H9 (cell line): Measurements from ENCODE around the gene ACTR2. TPM values are rescaled to one million over a fixed set of nuclear protein-coding genes. Genes with fewer than 3 reads are reported as not detected.

Source experiments
- DNase-seq: peaks from one replicate; pipeline ENCODE4 v3.0.0-alpha.2; 2017
- H2AFZ ChIP-seq: one replicate; pipeline ENCODE4 v1.6.1; 2013; ENCODE audit warnings: mild to moderate bottlenecking, low read length, control low read depth, moderate library complexity
- H2AK5ac ChIP-seq: 2 replicates; pipeline ENCODE4 v1.6.1; 2013; ENCODE audit warnings: low read length, control low read depth, mixed read lengths; ENCODE audit not compliant: insufficient read length
- H2BK120ac ChIP-seq: one replicate; pipeline ENCODE4 v1.6.1; 2013; ENCODE audit warnings: low read depth, mild to moderate bottlenecking, low read length, control low read depth, inconsistent platforms; ENCODE audit not compliant: poor library complexity, severe bottlenecking
- H2BK12ac ChIP-seq: 2 replicates; pipeline ENCODE4 v1.6.1; 2013; ENCODE audit warnings: low read length, control low read depth, mixed read lengths, low read depth; ENCODE audit not compliant: insufficient read length
- H2BK15ac ChIP-seq: 2 replicates; pipeline ENCODE4 v1.6.1; 2013; ENCODE audit warnings: low read depth, low read length, control low read depth
- H2BK20ac ChIP-seq: one replicate; pipeline ENCODE4 v1.6.1; 2013; ENCODE audit warnings: low read depth, mild to moderate bottlenecking, low read length, control low read depth, inconsistent platforms; ENCODE audit not compliant: poor library complexity, severe bottlenecking
- H2BK5ac ChIP-seq: 2 replicates; pipeline ENCODE4 v1.6.1; 2013; ENCODE audit warnings: low read length, control low read depth, mixed read lengths; ENCODE audit not compliant: insufficient read length
- H3K14ac ChIP-seq: 2 replicates; pipeline ENCODE4 v1.6.1; 2013; ENCODE audit warnings: low read length, control low read depth; ENCODE audit not compliant: insufficient read depth
- H3K18ac ChIP-seq: 2 replicates; pipeline ENCODE4 v1.6.1; 2013; ENCODE audit warnings: low read depth, mild to moderate bottlenecking, mixed read lengths, low read length, control low read depth; ENCODE audit not compliant: insufficient read length
- H3K23ac ChIP-seq: 2 replicates; pipeline ENCODE4 v1.6.1; 2013; ENCODE audit warnings: low read length, control low read depth, mixed read lengths, low read depth; ENCODE audit not compliant: insufficient read length
- H3K23me2 ChIP-seq: 2 replicates; pipeline ENCODE4 v1.6.1; 2013; ENCODE audit warnings: low read depth, mild to moderate bottlenecking, mixed read lengths, low read length, control low read depth; ENCODE audit not compliant: insufficient read length, poor library complexity, severe bottlenecking
- H3K27ac ChIP-seq: 2 replicates; pipeline ENCODE4 v1.5.1; 2013; ENCODE audit warnings: low read length, control low read depth, mixed read lengths, low read depth; ENCODE audit not compliant: insufficient read length
- H3K27me3 ChIP-seq: 2 replicates; pipeline ENCODE4 v1.6.1; 2013; ENCODE audit warnings: low read length, control low read depth, inconsistent platforms; ENCODE audit not compliant: insufficient read depth
- H3K4ac ChIP-seq: 2 replicates; pipeline ENCODE4 v1.6.1; 2013; ENCODE audit warnings: low read depth, mild to moderate bottlenecking, control low read depth, inconsistent platforms, low read length, moderate library complexity
- H3K4me1 ChIP-seq: 2 replicates; pipeline ENCODE4 v1.6.1; 2013; ENCODE audit warnings: low read length, control low read depth, inconsistent platforms; ENCODE audit not compliant: insufficient read depth
- H3K4me2 ChIP-seq: 2 replicates; pipeline ENCODE4 v1.6.1; 2013; ENCODE audit warnings: low read length, control low read depth, mixed read lengths; ENCODE audit not compliant: insufficient read length, insufficient read depth
- H3K56ac ChIP-seq: 2 replicates; pipeline ENCODE4 v1.6.1; 2013; ENCODE audit warnings: low read depth, mild to moderate bottlenecking, mixed read lengths, low read length, control low read depth; ENCODE audit not compliant: insufficient read length
- H3K79me1 ChIP-seq: 2 replicates; pipeline ENCODE4 v1.6.1; 2013; ENCODE audit warnings: low read depth, mild to moderate bottlenecking, moderate library complexity, low read length, control low read depth, inconsistent platforms; ENCODE audit not compliant: insufficient read depth, poor library complexity, severe bottlenecking
- H3K79me2 ChIP-seq: 2 replicates; pipeline ENCODE4 v1.6.1; 2013; ENCODE audit warnings: low read length, control low read depth, inconsistent platforms; ENCODE audit not compliant: insufficient read depth
- H3K9ac ChIP-seq: 2 replicates; pipeline ENCODE4 v1.6.1; 2013; ENCODE audit warnings: low read length, control low read depth, mixed read lengths; ENCODE audit not compliant: insufficient read length; ENCODE audit errors: extremely low read depth
- H3K9me3 ChIP-seq: one replicate; pipeline ENCODE4 v1.6.1; 2013; ENCODE audit warnings: low read depth, low read length, inconsistent platforms; ENCODE audit not compliant: control insufficient read depth
- H3T11ph ChIP-seq: one replicate; pipeline ENCODE4 v1.6.1; 2013; ENCODE audit warnings: mild to moderate bottlenecking, low read length, control low read depth, inconsistent platforms
- H4K20me1 ChIP-seq: one replicate; pipeline ENCODE4 v1.6.1; 2013; ENCODE audit not compliant: control insufficient read depth, insufficient read length, insufficient read depth
- H4K5ac ChIP-seq: 2 replicates; pipeline ENCODE4 v1.6.1; 2013; ENCODE audit warnings: low read depth, mild to moderate bottlenecking, mixed read lengths, low read length, control low read depth; ENCODE audit not compliant: insufficient read length
- H4K8ac ChIP-seq: replicated peaks from 2 replicates; pipeline ENCODE4 v1.6.1; 2013; ENCODE audit warnings: low read length, control low read depth, mixed read lengths, low read depth; ENCODE audit not compliant: insufficient read length
- H4K91ac ChIP-seq: 2 replicates; pipeline ENCODE4 v1.6.1; 2013; ENCODE audit warnings: low read depth, mild to moderate bottlenecking, moderate library complexity, mixed read lengths, low read length, control low read depth; ENCODE audit not compliant: insufficient read length
- H3K27ac Mint-ChIP-seq, 3 experiments: 2 replicates in 2 of 3; 3 replicates in 1 of 3; pipeline ENCODE4 v1.8.0; 2020 to 2021; ENCODE audit warnings: mixed read lengths in 3 of 3, mild to moderate bottlenecking in 1 of 3, moderate library complexity in 1 of 3
- H3K27me3 Mint-ChIP-seq: 2 replicates; pipeline ENCODE4 v1.8.0; 2021; ENCODE audit warnings: low read depth, mild to moderate bottlenecking, moderate library complexity, mixed read lengths
- H3K36me3 Mint-ChIP-seq, 3 experiments: 2 replicates in 2 of 3; 3 replicates in 1 of 3; pipeline ENCODE4 v1.8.0; 2020 to 2021; ENCODE audit warnings: low read depth in 3 of 3, mixed read lengths in 3 of 3; ENCODE audit not compliant: insufficient read depth in 1 of 3
- H3K4me1 Mint-ChIP-seq, 2 experiments: 2 replicates each; pipeline ENCODE4 v1.8.0; 2020; ENCODE audit warnings: mixed read lengths in 2 of 2
- H3K4me3 Mint-ChIP-seq, 2 experiments: 2 replicates in 1 of 2; 3 replicates in 1 of 2; pipeline ENCODE4 v1.8.0; 2020 to 2021; ENCODE audit warnings: mild to moderate bottlenecking in 2 of 2, mixed read lengths in 2 of 2, moderate library complexity in 1 of 2
- H3K9me3 Mint-ChIP-seq, 2 experiments: 2 replicates in 1 of 2; 3 replicates in 1 of 2; pipeline ENCODE4 v1.8.0; 2020; ENCODE audit warnings: mild to moderate bottlenecking in 2 of 2, mixed read lengths in 2 of 2, moderate library complexity in 1 of 2
- WGBS: extraction: QIAGEN DNeasy Blood & Tissue Kit; methylation state at CpG from one replicate; pipeline ENCODE4 v1.1.7; 2013; ENCODE audit warnings: missing lambda C conversion rate, low lambda C conversion rate, mixed read lengths; ENCODE audit not compliant: insufficient read length; ENCODE audit errors: extremely low coverage; 5-methylcytosine and 5-hydroxymethylcytosine counted together
- total RNA-seq: library from RNA; stranded (reverse); gene quantifications from 2 replicates; pipeline ENCODE4 v1.2.1, GENCODE V29; 2021
- TF ChIP-seq, protein P1 (sequence below): fragments of 200-600 bp; sonication (generic); conservative IDR thresholded peaks from 3 replicates; pipeline ENCODE4 v1.8.0; 2021; ENCODE audit warnings: antibody characterized with exemption, mild to moderate bottlenecking

The ACTR2 gene
- total RNA-seq, 1 experiment from 2014 or later, result 176 TPM

DNA sequence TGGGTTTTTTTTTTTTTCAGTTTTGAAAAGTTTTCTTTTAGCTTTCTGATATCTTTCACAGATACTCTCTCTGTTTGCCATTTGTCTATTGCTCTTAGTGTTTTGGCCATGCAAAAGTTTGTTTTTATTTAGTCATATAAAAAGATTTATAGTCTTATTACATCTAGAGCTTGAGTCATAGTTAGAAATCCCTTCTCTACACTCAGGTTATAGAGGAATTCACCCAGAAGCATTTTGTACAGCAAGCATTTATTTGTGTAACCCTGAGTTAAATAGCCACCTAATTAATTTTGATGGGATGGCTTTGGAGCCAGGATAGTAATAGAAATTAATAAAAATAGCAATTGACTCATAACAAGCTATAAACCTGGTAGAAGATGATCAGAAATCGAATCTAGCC is 35.6 kb downstream of the ACTR2 start:
- H3K4me1 Mint-ChIP-seq, result peaks cover 3% of the 10 kb centered on the region in 2 experiments
- Histone ChIP-seq H3K14ac (no peak overlapping the region), H2AK5ac (no peak overlapping the region), H3K23ac (no peak overlapping the region), H2BK120ac (no peak overlapping the region), H3K56ac (no peak overlapping the region), H3K23me2 (no peaks in the 10 kb centered on the region), H2BK15ac (no peak overlapping the region), H3K79me2 (no peaks in the 10 kb centered on the region), H2BK5ac (no peak overlapping the region), H4K8ac (no peak overlapping the region), H4K20me1 (no peaks in the 10 kb centered on the region), H4K91ac (no peak overlapping the region), H3K18ac (no peak overlapping the region), H3K4me2 (no peak overlapping the region), H2BK12ac (no peak overlapping the region), H3K27ac (no peak overlapping the region), H2AFZ (no peak overlapping the region), H3T11ph (no peak overlapping the region), H3K4me1 (no peaks in the 10 kb centered on the region), H3K9ac (no peak overlapping the region), H3K79me1 (no peaks in the 10 kb centered on the region), H4K5ac (no peak overlapping the region), H3K9me3 (no peaks in the 10 kb centered on the region), H3K4ac (no peak overlapping the region), H2BK20ac (no peak overlapping the region), H3K27me3 (no peaks in the 10 kb centered on the region)
- no CpG with 5 or more reads among the region's 1 CpG for WGBS
- DNase-seq, result no peak
- no peak overlapping the region for H3K27ac Mint-ChIP-seq
- H3K36me3 Mint-ChIP-seq, result peaks cover 8 to 52% (median 28%) of the 10 kb centered on the region in 3 experiments; a peak in 6 of 7 replicates
- H3K9me3 Mint-ChIP-seq, result no peaks in the 10 kb centered on the region
- peaks cover under 1% of the 10 kb centered on the region; the same call in 1 of the 2 replicates for H3K27me3 Mint-ChIP-seq
- TF ChIP-seq, protein P1, sequence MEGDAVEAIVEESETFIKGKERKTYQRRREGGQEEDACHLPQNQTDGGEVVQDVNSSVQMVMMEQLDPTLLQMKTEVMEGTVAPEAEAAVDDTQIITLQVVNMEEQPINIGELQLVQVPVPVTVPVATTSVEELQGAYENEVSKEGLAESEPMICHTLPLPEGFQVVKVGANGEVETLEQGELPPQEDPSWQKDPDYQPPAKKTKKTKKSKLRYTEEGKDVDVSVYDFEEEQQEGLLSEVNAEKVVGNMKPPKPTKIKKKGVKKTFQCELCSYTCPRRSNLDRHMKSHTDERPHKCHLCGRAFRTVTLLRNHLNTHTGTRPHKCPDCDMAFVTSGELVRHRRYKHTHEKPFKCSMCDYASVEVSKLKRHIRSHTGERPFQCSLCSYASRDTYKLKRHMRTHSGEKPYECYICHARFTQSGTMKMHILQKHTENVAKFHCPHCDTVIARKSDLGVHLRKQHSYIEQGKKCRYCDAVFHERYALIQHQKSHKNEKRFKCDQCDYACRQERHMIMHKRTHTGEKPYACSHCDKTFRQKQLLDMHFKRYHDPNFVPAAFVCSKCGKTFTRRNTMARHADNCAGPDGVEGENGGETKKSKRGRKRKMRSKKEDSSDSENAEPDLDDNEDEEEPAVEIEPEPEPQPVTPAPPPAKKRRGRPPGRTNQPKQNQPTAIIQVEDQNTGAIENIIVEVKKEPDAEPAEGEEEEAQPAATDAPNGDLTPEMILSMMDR, result no peak
- no peak overlapping the region for H3K4me3 Mint-ChIP-seq
